MCF 10A (cell line): ENCODE results near the gene ARHGEF11. TPM values are rescaled to one million over a fixed set of nuclear protein-coding genes. Genes with fewer than 3 reads are reported as not detected.

Experiments
- BruUV-seq: library from RNA; stranded (reverse); fragments of 400-500 nt; replicated peaks from 2 replicates; lab custom pipeline; 2021; lab: Mats Ljungman, UMichigan
- CTCF ChIA-PET: fragments of 300-600 bp; sonication (Branson Sonifier 250); formaldehyde crosslinking; extraction: SDS; loops from one replicate; lab custom pipeline; 2021; ENCODE audit warnings: antibody characterized with exemption, inconsistent platforms; lab: Yijun Ruan, JAX
- POLR2A ChIA-PET: fragments of 300-600, 350-650 bp; sonication (Branson Sonifier 250); formaldehyde crosslinking; extraction: SDS; loops from one replicate; lab custom pipeline; 2020; ENCODE audit warnings: antibody characterized with exemption, inconsistent platforms; lab: Yijun Ruan, JAX
- DNase-seq: peaks from one replicate; pipeline ENCODE4 v3.0.0-alpha.2; 2018; ENCODE audit not compliant: unreplicated experiment
- H3K27ac Mint-ChIP-seq: one replicate; pipeline ENCODE4 v1.8.0; 2022; ENCODE audit warnings: mild to moderate bottlenecking, low read depth, mixed read lengths; ENCODE audit not compliant: unreplicated experiment
- H3K27me3 Mint-ChIP-seq: one replicate; pipeline ENCODE4 v1.8.0; 2022; ENCODE audit warnings: mixed read lengths; ENCODE audit not compliant: insufficient read depth, unreplicated experiment
- H3K36me3 Mint-ChIP-seq: one replicate; pipeline ENCODE4 v1.8.0; 2022; ENCODE audit warnings: mild to moderate bottlenecking, moderate library complexity, mixed read lengths; ENCODE audit not compliant: insufficient read depth, unreplicated experiment
- H3K4me1 Mint-ChIP-seq: one replicate; pipeline ENCODE4 v1.8.0; 2022; ENCODE audit warnings: mixed read lengths; ENCODE audit not compliant: insufficient read depth, unreplicated experiment
- H3K4me3 Mint-ChIP-seq: one replicate; pipeline ENCODE4 v1.8.0; 2022; ENCODE audit warnings: mild to moderate bottlenecking, moderate library complexity, mixed read lengths; ENCODE audit not compliant: unreplicated experiment
- H3K9me3 Mint-ChIP-seq: one replicate; pipeline ENCODE4 v1.8.0; 2022; ENCODE audit warnings: mixed read lengths; ENCODE audit not compliant: unreplicated experiment
- intact Hi-C: fragments of 100-400 bp; cut with micrococcal nuclease; formaldehyde crosslinking; loops from 2 replicates; pipeline ENCODE4 v1.14.1; 2022
- total RNA-seq: library from RNA; stranded (reverse); gene quantifications from 2 replicates; pipeline ENCODE4 v1.2.3, GENCODE V29; 2022
- TF ChIP-seq, protein P1 (sequence below): fragments of 200-600 bp; IDR thresholded peaks from one replicate; pipeline ENCODE4 v1.8.0; 2022; ENCODE audit warnings: antibody characterized with exemption, mild to moderate bottlenecking; ENCODE audit not compliant: unreplicated experiment

The ARHGEF11 gene
- total RNA-seq, 1 experiment from 2014 or later, result 34.5 TPM

DNA sequence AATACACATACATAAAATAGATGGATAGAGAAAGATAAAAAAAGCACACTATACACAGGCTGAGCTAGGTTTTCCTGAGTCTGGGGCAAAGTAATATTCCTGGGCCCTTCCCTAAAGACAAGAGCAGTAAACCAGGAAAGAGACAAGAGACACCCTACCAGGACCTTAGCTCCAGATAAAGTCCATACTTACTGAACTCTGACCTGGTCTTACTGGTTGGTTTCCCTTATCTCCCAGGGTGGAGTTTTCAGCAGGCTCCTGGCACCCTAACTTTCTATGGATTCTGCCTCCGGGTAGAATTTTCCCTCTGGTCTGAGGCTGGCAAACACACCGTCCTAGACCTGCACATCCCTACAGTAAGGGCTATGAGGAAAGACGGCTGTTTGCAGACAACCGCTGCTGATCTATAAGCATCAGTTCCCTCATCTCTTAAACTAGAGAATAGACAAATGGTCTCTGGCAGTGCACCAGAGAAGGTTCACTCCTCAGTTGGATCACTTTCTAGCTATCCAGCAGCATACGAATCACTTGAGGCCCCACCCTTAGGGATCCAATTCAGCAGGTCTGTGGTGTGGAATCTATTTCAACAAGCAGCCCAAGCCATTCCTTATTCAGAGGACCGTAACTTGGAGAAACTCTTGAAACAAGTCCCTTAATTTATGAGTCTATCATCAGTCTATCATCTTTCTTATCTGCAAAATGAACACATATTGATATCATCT lies 52.0 kb downstream of the ARHGEF11 start:
- CTCF ChIA-PET, result interaction anchor here (1.0 kb wide), 2 partner anchors 66 to 81 kb away, joined by 3 read pairs; no protein-coding TSS in a partner anchor
- no peak for DNase-seq
- H3K9me3 Mint-ChIP-seq, result no peaks in the 10 kb centered on the region
- no peaks in the 10 kb centered on the region for H3K27me3 Mint-ChIP-seq
- POLR2A ChIA-PET, result no interaction called here
- TF ChIP-seq, protein P1, sequence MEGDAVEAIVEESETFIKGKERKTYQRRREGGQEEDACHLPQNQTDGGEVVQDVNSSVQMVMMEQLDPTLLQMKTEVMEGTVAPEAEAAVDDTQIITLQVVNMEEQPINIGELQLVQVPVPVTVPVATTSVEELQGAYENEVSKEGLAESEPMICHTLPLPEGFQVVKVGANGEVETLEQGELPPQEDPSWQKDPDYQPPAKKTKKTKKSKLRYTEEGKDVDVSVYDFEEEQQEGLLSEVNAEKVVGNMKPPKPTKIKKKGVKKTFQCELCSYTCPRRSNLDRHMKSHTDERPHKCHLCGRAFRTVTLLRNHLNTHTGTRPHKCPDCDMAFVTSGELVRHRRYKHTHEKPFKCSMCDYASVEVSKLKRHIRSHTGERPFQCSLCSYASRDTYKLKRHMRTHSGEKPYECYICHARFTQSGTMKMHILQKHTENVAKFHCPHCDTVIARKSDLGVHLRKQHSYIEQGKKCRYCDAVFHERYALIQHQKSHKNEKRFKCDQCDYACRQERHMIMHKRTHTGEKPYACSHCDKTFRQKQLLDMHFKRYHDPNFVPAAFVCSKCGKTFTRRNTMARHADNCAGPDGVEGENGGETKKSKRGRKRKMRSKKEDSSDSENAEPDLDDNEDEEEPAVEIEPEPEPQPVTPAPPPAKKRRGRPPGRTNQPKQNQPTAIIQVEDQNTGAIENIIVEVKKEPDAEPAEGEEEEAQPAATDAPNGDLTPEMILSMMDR, result no peak
- H3K36me3 Mint-ChIP-seq, result peaks cover 5% of the 10 kb centered on the region
- H3K27ac Mint-ChIP-seq, result no peak overlapping the region
- BruUV-seq, result no TSS peak
- H3K4me1 Mint-ChIP-seq, result peaks cover 17% of the 10 kb centered on the region
- intact Hi-C loops, result no loop called here
- H3K4me3 Mint-ChIP-seq, result no peak overlapping the region

DNA sequence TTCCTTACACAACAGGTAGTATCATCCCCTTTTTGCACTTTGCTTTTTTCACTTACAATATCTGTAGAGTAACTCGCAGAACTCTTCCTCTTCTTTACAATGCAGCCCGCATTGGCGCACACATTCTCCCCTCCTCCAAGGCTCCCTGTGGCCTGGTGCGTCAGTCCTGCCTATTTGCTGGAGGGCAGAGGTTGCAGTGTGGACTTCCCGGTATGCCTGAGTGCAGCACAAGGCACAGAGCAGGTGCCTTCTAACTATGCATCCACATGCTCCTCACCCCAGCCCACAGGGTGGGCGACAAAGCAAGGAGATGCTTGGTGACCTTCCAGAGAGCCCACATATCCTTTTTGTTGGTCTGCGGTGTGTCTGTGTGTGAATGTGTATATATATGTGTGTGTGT lies 53.3 kb downstream of the ARHGEF11 start:
- Mint-ChIP-seq H3K4me1 (peaks cover 17% of the 10 kb centered on the region), H3K27ac (no peak overlapping the region), H3K27me3 (no peaks in the 10 kb centered on the region), H3K36me3 (peaks cover 5% of the 10 kb centered on the region), H3K4me3 (no peak overlapping the region), H3K9me3 (no peaks in the 10 kb centered on the region)
- no TSS peak for BruUV-seq
- ChIA-PET CTCF (interaction anchor here (0.7 kb wide), 1 partner anchor 195 kb away, joined by 3 read pairs; no protein-coding TSS in a partner anchor), POLR2A (no interaction called here)
- intact Hi-C loops, result no loop called here
- DNase-seq, result no peak
- TF ChIP-seq, protein P1, result no peak

DNA sequence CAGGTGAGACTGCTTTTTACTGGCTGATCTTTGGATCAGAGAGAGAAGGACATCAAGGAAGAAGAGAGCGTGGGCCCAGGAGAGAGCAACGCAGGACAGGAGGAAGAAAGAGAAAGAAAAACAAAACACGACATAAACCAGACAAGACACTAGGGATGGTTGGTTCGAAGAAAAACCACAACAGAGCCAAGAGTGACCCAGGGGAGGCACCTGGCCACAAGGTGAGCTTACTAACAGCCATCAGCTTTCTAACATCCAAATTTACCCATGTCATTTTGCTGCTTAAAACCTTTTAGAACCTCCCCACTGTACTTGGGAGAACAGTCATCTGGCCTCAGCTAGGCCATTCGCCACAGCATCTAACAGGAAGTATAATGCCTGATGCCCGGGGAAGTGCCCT lies 57.8 kb downstream of the ARHGEF11 start:
- ChIA-PET POLR2A (no interaction called here), CTCF (no interaction called here)
- DNase-seq, result no peak
- H3K9me3 Mint-ChIP-seq, result no peaks in the 10 kb centered on the region
- intact Hi-C loops, result no loop called here
- TF ChIP-seq, protein P1, result no peak
- H3K27ac Mint-ChIP-seq, result no peak overlapping the region
- BruUV-seq, result no TSS peak
- no peaks in the 10 kb centered on the region for H3K27me3 Mint-ChIP-seq
- H3K36me3 Mint-ChIP-seq, result peaks cover 27% of the 10 kb centered on the region
- no peaks in the 10 kb centered on the region for H3K4me1 Mint-ChIP-seq
- H3K4me3 Mint-ChIP-seq, result no peak overlapping the region

DNA sequence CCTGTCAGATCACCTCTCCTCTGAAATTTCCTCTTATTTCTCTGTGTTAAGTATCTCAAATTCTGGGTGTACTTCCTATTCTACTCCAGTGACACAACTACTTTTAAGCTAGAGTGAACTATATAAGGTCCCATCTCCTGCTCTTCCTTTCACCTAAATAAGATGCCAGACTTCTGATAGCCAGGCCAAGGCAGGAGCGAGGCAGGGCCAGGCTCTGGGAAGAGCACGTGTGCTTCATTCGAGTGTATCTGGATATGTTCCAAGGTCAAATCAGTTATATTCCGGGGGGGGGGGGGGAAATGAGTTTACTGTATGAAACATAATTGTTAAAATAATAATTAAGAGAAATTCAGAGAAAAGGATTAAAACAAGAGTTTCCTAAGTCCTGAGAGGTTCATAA lies 65.0 kb downstream of the ARHGEF11 start:
- Mint-ChIP-seq H3K4me3 (no peak overlapping the region), H3K9me3 (no peaks in the 10 kb centered on the region), H3K27ac (no peak overlapping the region), H3K4me1 (no peaks in the 10 kb centered on the region), H3K36me3 (peaks cover 65% of the 10 kb centered on the region), H3K27me3 (no peaks in the 10 kb centered on the region)
- no TSS peak for BruUV-seq
- ChIA-PET CTCF (interaction anchor here (0.5 to 2.0 kb wide), 5 partner anchors 10 to 176 kb away, joined by 3 to 10 read pairs (median 3); no protein-coding TSS in a partner anchor), POLR2A (interaction anchor here (0.7 kb wide), 1 partner anchor 15 kb away, joined by 3 read pairs; no protein-coding TSS in a partner anchor)
- TF ChIP-seq, protein P1, result no peak
- no peak for DNase-seq
- intact Hi-C loops, result no loop called here
